Mesendoderm (in vitro differentiated cells): ENCODE results near the gene ELOVL5.
A peak's percentile ranks its signal among the peaks of the same experiment; 100 is the strongest.

ENCODE experiments used
- DNase-seq: peaks from one replicate; pipeline ENCODE4 v3.0.0; 2013
- H2AK5ac ChIP-seq: 2 replicates; pipeline ENCODE4 v1.6.1; 2013; ENCODE audit warnings: low read length, inconsistent platforms
- H2BK120ac ChIP-seq: 2 replicates; pipeline ENCODE4 v1.6.1; 2013; ENCODE audit warnings: low read depth, mild to moderate bottlenecking, low read length, moderate library complexity, mixed read lengths
- H2BK15ac ChIP-seq: replicated peaks from 2 replicates; pipeline ENCODE4 v1.6.1; 2013; ENCODE audit warnings: low read depth, mild to moderate bottlenecking, moderate library complexity
- H2BK5ac ChIP-seq: 2 replicates; pipeline ENCODE4 v1.6.1; 2013; ENCODE audit warnings: low read length, inconsistent platforms
- H3K18ac ChIP-seq: 2 replicates; pipeline ENCODE4 v1.6.1; 2013; ENCODE audit warnings: mild to moderate bottlenecking, low read length, mixed read lengths
- H3K23ac ChIP-seq: one replicate; pipeline ENCODE4 v1.6.1; 2013; ENCODE audit warnings: low read length
- H3K27ac ChIP-seq: 2 replicates; pipeline ENCODE4 v1.5.1; 2013; ENCODE audit warnings: low read depth, mild to moderate bottlenecking, inconsistent platforms, low read length, moderate library complexity
- H3K27me3 ChIP-seq: 2 replicates; pipeline ENCODE4 v1.6.1; 2013; ENCODE audit warnings: low read length, control low read depth, mild to moderate bottlenecking, inconsistent platforms; ENCODE audit not compliant: insufficient read depth, poor library complexity
- H3K36me3 ChIP-seq: 2 replicates; pipeline ENCODE4 v1.6.1; 2013; ENCODE audit warnings: low read length, inconsistent platforms; ENCODE audit not compliant: control insufficient read depth, insufficient read depth
- H3K4ac ChIP-seq: one replicate; pipeline ENCODE4 v1.6.1; 2013; ENCODE audit warnings: low read depth, mild to moderate bottlenecking, low read length, moderate library complexity
- H3K4me1 ChIP-seq: 2 replicates; pipeline ENCODE4 v1.6.1; 2013; ENCODE audit warnings: low read depth, low read length, inconsistent platforms; ENCODE audit not compliant: control insufficient read depth
- H3K4me2 ChIP-seq: 2 replicates; pipeline ENCODE4 v1.6.1; 2013; ENCODE audit warnings: low read length
- H3K4me3 ChIP-seq: 2 replicates; pipeline ENCODE4 v1.5.1; 2013; ENCODE audit warnings: mild to moderate bottlenecking, low read length
- H3K56ac ChIP-seq: one replicate; pipeline ENCODE4 v1.6.1; 2013; ENCODE audit warnings: low read length
- H3K79me1 ChIP-seq: 2 replicates; pipeline ENCODE4 v1.6.1; 2013; ENCODE audit warnings: low read length, inconsistent platforms
- H3K79me2 ChIP-seq: 2 replicates; pipeline ENCODE4 v1.6.1; 2013; ENCODE audit warnings: mild to moderate bottlenecking, low read length; ENCODE audit not compliant: control insufficient read depth, insufficient read depth
- H3K9ac ChIP-seq: 2 replicates; pipeline ENCODE4 v1.6.1; 2013; ENCODE audit warnings: low read length, inconsistent platforms
- H4K5ac ChIP-seq: one replicate; pipeline ENCODE4 v1.6.1; 2013; ENCODE audit warnings: low read length
- H4K8ac ChIP-seq: one replicate; pipeline ENCODE4 v1.6.1; 2013; ENCODE audit warnings: low read depth, mild to moderate bottlenecking, control low read depth, low read length, moderate library complexity
- WGBS: extraction: QIAGEN DNeasy Blood & Tissue Kit; methylation state at CpG from one replicate; pipeline ENCODE4 v1.1.7; 2013; ENCODE audit warnings: low lambda C conversion rate, missing lambda C conversion rate; ENCODE audit not compliant: insufficient coverage; ENCODE audit errors: extremely low coverage; 5-methylcytosine and 5-hydroxymethylcytosine counted together

Gene ELOVL5

DNA sequence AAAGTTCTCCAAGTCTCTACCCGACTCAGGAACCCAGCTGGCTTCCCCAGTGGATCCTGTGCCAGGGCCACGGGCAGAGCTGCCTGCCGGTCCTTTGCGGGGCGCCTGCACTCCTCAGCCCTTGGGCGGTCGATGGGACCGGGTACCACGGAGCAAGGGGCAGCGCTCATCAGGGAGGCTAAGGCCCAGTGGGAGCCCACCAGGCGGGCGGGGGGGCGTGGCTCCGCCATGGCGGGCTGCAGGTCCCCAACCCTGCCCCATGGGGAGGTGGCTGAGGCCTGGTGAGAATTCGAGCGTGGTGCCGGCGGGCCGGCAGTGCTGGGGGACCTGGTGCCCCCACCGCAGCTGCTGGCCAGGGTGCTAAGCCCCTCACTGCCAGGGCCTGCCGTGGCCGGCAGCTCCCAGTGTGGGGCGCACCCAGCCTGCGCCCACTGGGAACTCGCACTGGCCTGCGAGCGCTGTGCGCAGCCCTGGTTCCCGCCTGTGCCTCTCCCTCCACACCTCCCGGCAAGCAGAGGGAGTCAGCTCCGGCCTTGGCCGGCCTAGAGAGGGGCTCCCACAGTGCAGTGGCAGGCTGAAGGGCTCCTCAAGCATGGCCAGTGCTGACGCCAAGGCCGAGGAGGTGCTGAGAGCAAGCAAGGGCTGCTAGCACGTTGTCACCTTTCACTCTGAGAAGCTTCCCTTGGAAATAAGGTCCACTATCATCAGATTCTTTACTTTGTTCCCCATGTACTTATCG is 14.8 kb upstream of the ELOVL5 start:
- no peak overlapping the region for H3K23ac ChIP-seq
- no peaks in the 10 kb centered on the region for H3K79me2 ChIP-seq
- H2BK120ac ChIP-seq = no peak overlapping the region
- H3K9ac ChIP-seq = no peak overlapping the region
- no peak overlapping the region for H4K5ac ChIP-seq
- H3K18ac ChIP-seq = no peak overlapping the region
- no peak overlapping the region for H4K8ac ChIP-seq
- no peak for DNase-seq
- no peaks in the 10 kb centered on the region for H3K4me1 ChIP-seq
- WGBS = no CpG with 5 or more reads among the region's 37 CpGs
- no peak overlapping the region for H3K27ac ChIP-seq
- H2BK15ac ChIP-seq = no peak overlapping the region
- no peaks in the 10 kb centered on the region for H3K27me3 ChIP-seq
- H3K56ac ChIP-seq = no peak overlapping the region
- H3K4ac ChIP-seq = no peak overlapping the region
- H3K4me2 ChIP-seq = no peak overlapping the region
- H3K4me3 ChIP-seq = no peak overlapping the region
- H3K79me1 ChIP-seq = no peaks in the 10 kb centered on the region
- H2BK5ac ChIP-seq = no peak overlapping the region
- H3K36me3 ChIP-seq = no peaks in the 10 kb centered on the region
- H2AK5ac ChIP-seq = no peak overlapping the region

DNA sequence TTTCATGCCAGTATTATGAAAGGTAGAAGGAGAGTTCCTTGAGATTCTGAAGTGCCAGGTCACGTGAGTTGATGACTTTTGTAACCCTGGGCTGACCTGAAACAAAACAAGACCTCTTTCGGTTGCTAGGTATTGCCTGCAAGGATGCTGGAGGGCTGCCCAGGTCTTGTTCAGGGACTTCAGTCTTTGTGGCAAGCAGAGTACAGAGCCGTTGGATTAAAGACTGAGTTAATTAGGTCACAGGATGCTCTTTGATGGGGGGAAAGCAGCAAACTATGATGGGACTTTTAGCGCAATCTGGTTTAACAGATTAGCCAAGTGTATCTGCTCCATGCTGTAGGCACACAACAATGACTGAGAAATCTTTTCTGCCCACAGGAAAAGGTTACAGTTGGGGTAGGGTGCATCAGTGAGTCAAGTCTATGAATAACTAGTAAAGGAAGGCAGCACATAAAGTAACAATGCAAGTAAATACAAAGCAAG is 12.8 kb upstream of the ELOVL5 start:
- no CpG with 5 or more reads among the region's 4 CpGs for WGBS
- Histone ChIP-seq H2BK5ac (no peak overlapping the region), H3K27ac (no peak overlapping the region), H3K9ac (no peak overlapping the region), H2AK5ac (no peak overlapping the region), H3K79me1 (no peaks in the 10 kb centered on the region), H4K8ac (no peak overlapping the region), H4K5ac (no peak overlapping the region), H3K18ac (no peak overlapping the region), H3K56ac (no peak overlapping the region), H3K4me3 (no peak overlapping the region), H3K4me2 (no peak overlapping the region), H2BK120ac (no peak overlapping the region), H3K4ac (no peak overlapping the region), H3K27me3 (no peaks in the 10 kb centered on the region), H2BK15ac (no peak overlapping the region), H3K36me3 (no peaks in the 10 kb centered on the region), H3K4me1 (peaks cover 1% of the 10 kb centered on the region), H3K23ac (no peak overlapping the region), H3K79me2 (no peaks in the 10 kb centered on the region)
- peak; percentile 29 for DNase-seq

DNA sequence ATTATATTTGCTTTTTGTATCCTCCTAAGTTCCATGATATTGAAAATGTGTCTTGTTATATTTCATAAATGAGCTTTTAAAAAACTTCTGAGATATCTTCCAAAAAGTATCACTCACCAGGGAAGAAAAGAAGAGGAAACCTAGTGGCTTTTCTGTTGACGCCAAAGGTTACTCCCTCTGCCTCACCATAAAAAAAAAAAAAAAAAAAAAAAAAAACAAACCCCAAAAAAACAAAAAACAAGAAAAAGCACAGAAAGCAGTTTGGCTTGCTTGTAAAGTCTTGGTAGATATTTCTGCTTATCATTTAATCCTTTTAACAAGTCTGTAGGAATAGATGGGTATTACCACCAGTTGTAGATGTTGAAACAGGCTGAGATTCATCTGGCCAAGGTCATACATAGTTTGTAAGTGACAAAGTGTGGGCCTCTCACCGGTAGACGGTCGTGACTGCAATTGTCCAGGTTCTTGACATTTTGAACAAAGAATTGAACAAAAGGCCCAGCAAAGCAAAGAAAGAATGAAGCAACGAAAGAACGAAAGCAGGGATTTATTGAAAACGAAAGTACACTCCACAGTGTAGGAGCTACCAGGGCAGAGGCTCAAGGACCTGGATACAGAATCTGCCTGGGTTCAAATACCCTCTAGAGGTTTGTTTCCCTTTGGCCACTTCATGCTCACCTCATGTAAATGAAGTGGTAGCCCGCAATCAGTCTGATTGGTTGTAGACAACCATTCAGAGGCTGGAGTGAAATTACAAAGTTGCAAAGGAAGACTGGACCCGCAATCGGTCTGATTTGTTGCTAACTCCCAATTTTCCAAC is 11.6 kb upstream of the ELOVL5 start:
- Histone ChIP-seq H2BK120ac (no peak overlapping the region), H2BK15ac (peak overlapping the region; percentile 45), H4K5ac (no peak overlapping the region), H3K27me3 (no peaks in the 10 kb centered on the region), H3K36me3 (no peaks in the 10 kb centered on the region), H3K18ac (peak overlapping the region; percentile 86), H3K23ac (peak overlapping the region; percentile 29), H4K8ac (no peak overlapping the region), H3K79me1 (no peaks in the 10 kb centered on the region), H3K27ac (no peak overlapping the region), H3K4ac (no peak overlapping the region), H2BK5ac (peak overlapping the region; percentile 37), H3K56ac (peak overlapping the region; percentile 93), H3K9ac (peak overlapping the region; percentile 84), H3K4me3 (no peak overlapping the region), H3K4me1 (peaks cover 1% of the 10 kb centered on the region), H3K79me2 (no peaks in the 10 kb centered on the region), H3K4me2 (no peak overlapping the region), H2AK5ac (no peak overlapping the region)
- peak; percentile 69 for DNase-seq
- WGBS = no CpG with 5 or more reads among the region's 10 CpGs

DNA sequence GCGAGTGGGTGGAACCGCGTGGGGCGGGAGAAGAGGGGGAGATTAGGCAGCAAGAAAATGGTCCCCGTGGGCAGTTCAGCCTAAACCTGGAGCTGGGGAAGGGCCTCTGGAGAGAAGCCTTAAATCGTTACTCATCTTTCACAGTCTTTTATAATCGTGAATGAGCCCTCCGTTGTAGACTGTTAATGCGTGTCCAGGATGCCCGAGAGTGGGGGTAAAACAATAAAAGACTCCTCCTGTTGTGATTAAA is 11.0 kb upstream of the ELOVL5 start:
- peak overlapping the region; percentile 66 for H2BK120ac ChIP-seq
- no peak overlapping the region for H4K8ac ChIP-seq
- H4K5ac ChIP-seq = no peak overlapping the region
- H3K79me2 ChIP-seq = no peaks in the 10 kb centered on the region
- no peak overlapping the region for H2BK15ac ChIP-seq
- H3K9ac ChIP-seq = peak overlapping the region; percentile 84
- H3K4ac ChIP-seq = peak overlapping the region; percentile 77
- no peak overlapping the region for H3K23ac ChIP-seq
- no CpG with 5 or more reads among the region's 10 CpGs for WGBS
- peak overlapping the region; percentile 86 for H3K18ac ChIP-seq
- H3K4me3 ChIP-seq = peak overlapping the region; percentile 3
- no peak overlapping the region for H2AK5ac ChIP-seq
- peak overlapping the region; percentile 63 for H3K4me2 ChIP-seq
- DNase-seq = no peak
- peak overlapping the region; percentile 93 for H3K56ac ChIP-seq
- H3K4me1 ChIP-seq = peaks cover 1% of the 10 kb centered on the region
- no peaks in the 10 kb centered on the region for H3K27me3 ChIP-seq
- H3K36me3 ChIP-seq = no peaks in the 10 kb centered on the region
- peak overlapping the region; percentile 83 for H3K27ac ChIP-seq
- H2BK5ac ChIP-seq = peak overlapping the region; percentile 94
- H3K79me1 ChIP-seq = no peaks in the 10 kb centered on the region

DNA sequence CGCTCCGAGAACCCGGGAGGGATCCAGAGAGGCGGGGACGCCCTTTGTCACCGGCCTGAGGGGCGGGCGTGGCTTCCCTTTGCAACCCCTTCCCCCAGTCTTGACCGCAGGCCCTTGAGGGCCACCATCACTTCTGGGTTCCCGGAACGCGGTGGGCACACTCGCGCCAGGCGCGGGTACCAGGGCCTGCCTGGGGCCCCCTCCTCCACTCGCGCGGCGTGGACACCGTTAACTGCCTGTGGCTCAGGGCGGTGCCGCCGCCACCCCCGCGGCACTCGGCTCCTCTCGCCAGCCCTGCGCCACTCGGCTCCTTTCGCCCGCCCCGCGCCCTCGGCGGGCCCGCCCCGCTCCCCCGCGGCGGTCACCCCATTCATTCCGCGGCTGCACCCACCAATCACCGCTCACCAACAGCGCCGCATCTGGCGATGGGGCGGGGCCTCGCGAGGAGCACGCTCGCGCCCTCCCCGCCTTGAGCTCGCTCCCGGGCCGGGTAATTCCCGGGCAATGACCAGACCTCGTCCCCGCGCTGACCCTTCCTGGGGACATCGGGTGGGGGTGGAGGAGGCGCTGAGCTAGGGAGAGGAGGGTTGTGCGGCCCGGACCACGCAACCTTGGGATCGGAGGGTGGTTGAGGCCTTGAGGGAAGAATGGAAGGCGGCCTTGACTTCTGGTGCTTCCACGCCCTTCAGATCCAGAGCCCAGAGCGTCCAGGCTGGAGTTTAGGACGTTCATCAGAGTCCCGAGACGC is 10.5 kb upstream of the ELOVL5 start:
- Histone ChIP-seq H2BK15ac (no peak overlapping the region), H3K27ac (peak overlapping the region; percentile 83), H4K8ac (peak overlapping the region; percentile 99), H3K36me3 (no peaks in the 10 kb centered on the region), H3K4me2 (peak overlapping the region; percentile 63), H3K9ac (peak overlapping the region; percentile 84), H2BK5ac (peak overlapping the region; percentile 94), H4K5ac (no peak overlapping the region), H2BK120ac (peak overlapping the region; percentile 66), H3K18ac (peak overlapping the region; percentile 97), H3K4me3 (peak overlapping the region; percentile 3), H3K27me3 (no peaks in the 10 kb centered on the region), H3K79me1 (no peaks in the 10 kb centered on the region), H2AK5ac (no peak overlapping the region), H3K79me2 (no peaks in the 10 kb centered on the region), H3K4ac (peak overlapping the region; percentile 96), H3K4me1 (peaks cover 1% of the 10 kb centered on the region), H3K23ac (no peak overlapping the region), H3K56ac (peak overlapping the region; percentile 94)
- DNase-seq = peak; percentile 99
- no CpG with 5 or more reads among the region's 73 CpGs for WGBS
